LNCAP (cell line): ENCODE results near the gene ATP8A1.

Experiments used
- CTCF ChIP-seq: fragments of 450-650 bp; IDR thresholded peaks from 2 replicates; pipeline ENCODE4 v1.5.1; 2017; ENCODE audit warnings: mild to moderate bottlenecking

ATP8A1 gene

GRCh38 chr4:42488554-42488953 lies 168.4 kb downstream of the ATP8A1 start:
- TF ChIP-seq CTCF: no peak

GRCh38 chr4:42488114-42488513 lies 168.8 kb downstream of the ATP8A1 start:
- TF ChIP-seq CTCF: no peak

GRCh38 chr4:42487230-42487629 lies 169.7 kb downstream of the ATP8A1 start:
- TF ChIP-seq CTCF: no peak

GRCh38 chr4:42484630-42485029 lies 172.3 kb downstream of the ATP8A1 start:
- TF ChIP-seq CTCF: no peak

GRCh38 chr4:42483426-42484379 lies 173.2 kb downstream of the ATP8A1 start:
- TF ChIP-seq CTCF: no peak

- TF ChIP-seq CTCF: no peak
Observed at GRCh38 chr4:42482516-42483327, 174.2 kb downstream of the ATP8A1 start.

GRCh38 chr4:42480717-42481116 lies 176.2 kb downstream of the ATP8A1 start:
- no peak for TF ChIP-seq CTCF
